WERI-Rb-1 (cell line): ENCODE results near the gene ATG9A.
"Not testable (repeated sequence)": the region's sequence is repeated elsewhere in the genome, so short reads cannot be mapped to it uniquely, and the experiment has no call there.

Experiments
- DNase-seq: peaks from one replicate; pipeline ENCODE4 v3.0.0-alpha.2; 2020
- H3K27ac ChIP-seq: fragments of 250-450 bp; sonication (Bioruptor Pico); 2 replicates; pipeline ENCODE4 v1.5.1; 2020; ENCODE audit warnings: mild to moderate bottlenecking, moderate library complexity
- H3K27me3 ChIP-seq: fragments of 250-450 bp; sonication (Bioruptor Pico); 2 replicates; pipeline ENCODE4 v1.5.1; 2021; ENCODE audit warnings: mild to moderate bottlenecking, low read depth, moderate library complexity; ENCODE audit not compliant: insufficient read depth, severe bottlenecking
- H3K36me3 ChIP-seq: fragments of 250-450 bp; sonication (Bioruptor Pico); 2 replicates; pipeline ENCODE4 v1.5.1; 2020; ENCODE audit warnings: mild to moderate bottlenecking, moderate library complexity
- H3K4me3 ChIP-seq: 2 replicates; pipeline ENCODE4 v1.5.1; 2011; ENCODE audit warnings: low read depth, mild to moderate bottlenecking, control low read depth, low read length
- H3K9me3 ChIP-seq: fragments of 250-450 bp; sonication (Bioruptor Pico); 2 replicates; pipeline ENCODE4 v1.5.1; 2021; ENCODE audit warnings: mild to moderate bottlenecking, moderate library complexity; ENCODE audit not compliant: severe bottlenecking
- TF ChIP-seq, protein P1 (sequence below): IDR thresholded peaks from 2 replicates; pipeline ENCODE4 v1.5.1; 2011; ENCODE audit warnings: low read depth, mild to moderate bottlenecking, control low read depth, inconsistent platforms, low read length

ATG9A gene

DNA sequence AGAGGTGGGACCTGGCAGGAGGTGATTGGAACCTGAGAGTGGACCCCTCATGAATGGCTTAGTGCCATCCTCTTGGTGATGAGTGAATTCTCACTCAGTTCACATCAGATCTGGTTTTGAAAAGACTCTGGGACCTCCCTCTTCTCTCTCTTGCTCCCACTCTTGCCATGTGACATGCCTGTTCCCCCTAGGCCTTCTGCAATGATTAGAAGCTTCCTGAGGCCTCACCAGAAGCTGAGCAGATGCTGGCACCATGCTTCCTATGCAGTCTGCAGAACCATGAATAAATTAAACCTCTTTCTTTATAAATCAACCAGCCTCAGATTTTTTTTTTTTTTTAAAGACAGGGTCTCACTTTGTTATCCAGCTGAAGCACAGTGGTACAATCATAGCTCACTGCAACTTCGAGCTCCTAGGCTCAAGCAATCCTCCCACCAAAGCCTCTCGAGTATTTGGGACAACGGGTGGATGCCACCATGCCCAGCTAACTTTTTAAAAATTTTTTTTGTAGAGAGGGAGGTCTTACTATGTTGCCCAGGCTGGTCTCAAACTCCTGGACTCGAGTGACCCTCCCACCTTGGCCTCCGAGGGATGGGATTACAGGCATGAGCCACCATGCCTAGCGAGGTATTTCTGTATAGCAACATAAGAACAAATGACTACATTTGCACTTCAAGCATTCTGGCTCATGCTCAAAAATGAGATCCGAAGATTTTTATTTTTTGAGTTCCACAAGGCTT is 24.8 kb downstream of the ATG9A start:
- H3K27ac ChIP-seq = no peak overlapping the region
- H3K4me3 ChIP-seq = no peak overlapping the region
- peaks cover 23% of the 10 kb centered on the region for H3K36me3 ChIP-seq
- DNase-seq = no peak
- H3K27me3 ChIP-seq = no peaks in the 10 kb centered on the region
- TF ChIP-seq, protein P1, sequence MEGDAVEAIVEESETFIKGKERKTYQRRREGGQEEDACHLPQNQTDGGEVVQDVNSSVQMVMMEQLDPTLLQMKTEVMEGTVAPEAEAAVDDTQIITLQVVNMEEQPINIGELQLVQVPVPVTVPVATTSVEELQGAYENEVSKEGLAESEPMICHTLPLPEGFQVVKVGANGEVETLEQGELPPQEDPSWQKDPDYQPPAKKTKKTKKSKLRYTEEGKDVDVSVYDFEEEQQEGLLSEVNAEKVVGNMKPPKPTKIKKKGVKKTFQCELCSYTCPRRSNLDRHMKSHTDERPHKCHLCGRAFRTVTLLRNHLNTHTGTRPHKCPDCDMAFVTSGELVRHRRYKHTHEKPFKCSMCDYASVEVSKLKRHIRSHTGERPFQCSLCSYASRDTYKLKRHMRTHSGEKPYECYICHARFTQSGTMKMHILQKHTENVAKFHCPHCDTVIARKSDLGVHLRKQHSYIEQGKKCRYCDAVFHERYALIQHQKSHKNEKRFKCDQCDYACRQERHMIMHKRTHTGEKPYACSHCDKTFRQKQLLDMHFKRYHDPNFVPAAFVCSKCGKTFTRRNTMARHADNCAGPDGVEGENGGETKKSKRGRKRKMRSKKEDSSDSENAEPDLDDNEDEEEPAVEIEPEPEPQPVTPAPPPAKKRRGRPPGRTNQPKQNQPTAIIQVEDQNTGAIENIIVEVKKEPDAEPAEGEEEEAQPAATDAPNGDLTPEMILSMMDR = no peak
- no peaks in the 10 kb centered on the region for H3K9me3 ChIP-seq

DNA sequence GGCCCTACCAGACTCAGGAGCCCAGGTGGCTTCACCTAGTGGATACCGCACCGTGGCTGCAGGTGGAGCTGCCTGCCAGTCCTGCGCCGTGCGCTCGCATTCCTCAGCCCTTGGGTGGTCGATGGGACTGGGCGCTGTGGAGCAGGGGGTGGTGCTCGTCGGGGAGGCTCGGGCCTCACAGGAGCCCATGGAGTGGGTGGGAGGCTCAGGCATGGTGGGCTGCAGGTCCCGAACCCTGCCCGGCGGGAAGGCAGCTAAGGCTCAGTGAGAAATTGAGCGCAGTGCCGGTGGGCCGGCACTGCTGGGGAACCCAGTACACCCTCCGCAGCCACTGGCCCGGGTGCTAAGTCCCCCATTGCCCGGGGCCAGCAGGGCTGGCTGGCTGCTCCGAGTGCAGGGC is 28.1 kb downstream of the ATG9A start:
- not testable (repeated sequence) for H3K27me3 ChIP-seq, H3K4me3 ChIP-seq, DNase-seq, H3K27ac ChIP-seq, H3K9me3 ChIP-seq, H3K36me3 ChIP-seq

DNA sequence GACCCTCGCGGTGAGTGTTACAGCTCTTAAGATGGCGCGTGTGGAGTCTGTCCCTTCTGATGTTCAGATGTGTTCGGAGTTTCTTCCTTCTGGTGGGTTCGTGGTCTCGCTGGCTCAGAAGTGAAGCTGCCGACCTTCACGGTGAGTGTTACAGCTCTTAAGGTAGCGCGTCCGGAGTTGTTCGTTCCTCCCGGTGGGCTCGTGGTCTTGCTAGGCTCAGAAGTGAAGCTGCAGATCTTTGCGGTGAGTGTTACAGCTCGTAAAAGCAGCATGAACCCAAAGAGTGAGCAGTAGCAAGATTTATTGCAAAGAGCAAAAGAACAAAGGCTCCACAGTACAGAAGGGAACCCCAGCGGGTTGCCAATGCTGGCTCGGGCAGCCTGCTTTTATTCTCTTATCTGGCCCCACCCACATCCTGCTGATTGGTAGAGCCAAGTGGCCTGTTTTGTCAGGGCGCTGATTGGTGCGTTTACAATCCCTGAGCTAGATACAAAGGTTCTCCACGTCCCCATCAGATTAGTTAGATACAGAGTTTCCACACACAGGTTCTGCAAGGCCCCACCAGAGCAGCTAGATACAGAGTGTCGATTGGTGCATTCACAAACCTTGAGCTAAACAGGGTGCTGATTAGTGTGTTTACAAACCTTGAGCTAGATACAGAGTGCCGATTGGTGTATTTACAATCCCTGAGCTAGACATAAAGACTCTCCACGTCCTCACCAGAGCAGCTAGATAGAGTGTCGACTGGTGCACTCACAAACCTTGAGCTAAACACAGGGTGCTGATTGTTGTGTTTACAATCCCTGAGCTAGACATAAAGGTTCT is 28.7 kb downstream of the ATG9A start:
- not testable (repeated sequence) for H3K9me3 ChIP-seq, H3K27ac ChIP-seq, H3K27me3 ChIP-seq, H3K4me3 ChIP-seq, H3K36me3 ChIP-seq, DNase-seq

- H3K9me3 ChIP-seq = no peaks in the 10 kb centered on the region
- H3K36me3 ChIP-seq = no peaks in the 10 kb centered on the region
- no peak overlapping the region for H3K27ac ChIP-seq
- H3K4me3 ChIP-seq = no peak overlapping the region
- peak; percentile 33 for DNase-seq
- TF ChIP-seq, protein P1 = no peak
- H3K27me3 ChIP-seq = no peaks in the 10 kb centered on the region
Measured at GRCh38 chr2:219199470-219200211, 29.8 kb downstream of the ATG9A start.

DNA sequence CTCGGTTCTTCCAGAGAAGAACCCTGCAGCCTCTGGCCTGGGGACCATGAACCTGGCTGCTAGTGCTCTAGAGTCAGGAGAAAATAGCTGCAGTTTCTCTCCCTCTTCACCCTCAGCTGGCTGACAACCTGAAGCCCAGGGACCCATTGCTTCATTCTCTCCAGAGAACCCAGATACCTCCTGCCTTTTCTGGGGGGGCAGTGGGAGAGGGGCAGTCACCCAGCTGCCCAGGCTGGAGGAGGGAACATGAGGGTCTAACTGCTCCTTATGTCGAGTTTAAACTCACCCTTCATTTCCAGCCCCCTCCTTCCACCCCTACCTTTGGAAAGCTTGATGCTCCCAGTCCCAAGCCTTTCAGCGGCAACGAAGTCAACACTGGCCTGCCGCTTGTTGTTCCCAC is 30.5 kb downstream of the ATG9A start:
- TF ChIP-seq, protein P1 = no peak
- no peak for DNase-seq
- Histone ChIP-seq H3K36me3 (no peaks in the 10 kb centered on the region), H3K27me3 (no peaks in the 10 kb centered on the region), H3K9me3 (no peaks in the 10 kb centered on the region), H3K27ac (no peak overlapping the region), H3K4me3 (no peak overlapping the region)

DNA sequence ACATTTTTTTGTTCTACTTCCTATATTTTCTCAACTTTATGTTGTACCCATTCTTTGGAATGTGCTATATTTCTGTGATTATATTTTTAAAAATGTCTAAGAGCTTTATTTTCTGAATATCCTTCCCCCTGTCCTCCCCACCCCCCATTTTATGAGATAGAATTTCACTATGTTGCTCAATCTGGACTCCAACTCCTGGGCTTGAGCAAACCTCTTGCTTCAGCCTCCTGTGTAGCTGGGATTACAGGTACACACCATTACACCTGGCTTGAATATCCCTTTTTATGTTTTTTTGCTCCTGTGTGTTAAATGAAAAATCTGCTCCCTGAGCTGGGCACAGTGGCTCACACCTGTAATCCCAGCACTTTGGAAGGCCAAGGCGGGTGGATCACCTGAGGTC is 32.0 kb downstream of the ATG9A start:
- TF ChIP-seq, protein P1 = no peak
- no peak for DNase-seq
- Histone ChIP-seq H3K9me3 (no peaks in the 10 kb centered on the region), H3K27me3 (no peaks in the 10 kb centered on the region), H3K36me3 (no peaks in the 10 kb centered on the region), H3K4me3 (no peak overlapping the region), H3K27ac (no peak overlapping the region)
